Adrenal gland (tissue), 12 donors: ENCODE measurements around the gene ASXL1. TPM values are rescaled to one million over a fixed set of nuclear protein-coding genes. Genes with fewer than 3 reads are reported as not detected.

Experiments used
- DNase-seq, 7 donors: peaks; one replicate each; pipeline ENCODE4 v3.0.0-alpha.2; 2019 to 2020
- H3K27ac ChIP-seq, 5 donors: fragments of 200-600 bp; sonication (generic) in 4 of 5; 1 replicate in 3 of 5; 2 replicates in 2 of 5; pipeline versions ENCODE4 v1.5.1 to v1.8.0; 2016 to 2020; ENCODE audit warnings: mild to moderate bottlenecking in 1 of 5
- H3K27me3 ChIP-seq: fragments of 200-600 bp; 2 replicates; pipeline ENCODE4 v1.8.0; 2021
- H3K36me3 ChIP-seq, 2 donors: fragments of 200-600 bp; replicated peaks in 1 of 2; 1 replicate in 1 of 2; 2 replicates in 1 of 2; pipeline versions ENCODE4 v1.5.1 to v1.8.0; 2018 to 2022
- H3K4me1 ChIP-seq, 2 donors: fragments of 200-600 bp; replicated peaks in 1 of 2; 1 replicate in 1 of 2; 2 replicates in 1 of 2; pipeline versions ENCODE4 v1.5.1 to v1.8.0; 2018 to 2021
- H3K4me3 ChIP-seq, 4 donors: fragments of 200-600 bp; sonication (generic) in 3 of 4; one replicate each; pipeline ENCODE4 v1.5.1; 2016 to 2018
- H3K9me3 ChIP-seq, 3 donors: fragments of 200-600 bp; sonication (generic) in 1 of 3; replicated peaks in 1 of 3; 1 replicate in 2 of 3; 2 replicates in 1 of 3; pipeline versions ENCODE4 v1.5.1 to v1.8.0; 2016 to 2021
- POLR2A ChIP-seq, 2 donors: fragments of 450-650 bp; IDR thresholded peaks; one replicate each; pipeline ENCODE4 v1.6.1; 2017; ENCODE audit warnings: antibody characterized with exemption in 2 of 2, mild to moderate bottlenecking in 2 of 2, moderate library complexity in 1 of 2
- WGBS, 4 donors: extraction: QIAGEN DNeasy Blood & Tissue Kit in 2 of 4; methylation state at CpG; one replicate each; pipeline versions ENCODE4 v1.1.5 to v1.1.7; 2013 to 2017; 5-methylcytosine and 5-hydroxymethylcytosine counted together
- intact Hi-C, 2 donors: fragments of 100-400 bp; cut with DNase I; formaldehyde crosslinking; loops; one replicate each; pipeline versions ENCODE4 v1.14.1 to v1.15.0; 2022 to 2023
- polyA plus RNA-seq, 3 donors: library from polyadenylated mRNA; stranded (reverse); fragments of 200-250 nt in 2 of 3; fragments of 350-450 nt in 1 of 3; fragmentation: Illumina TruSeq in 1 of 3; extraction: RNeasy Lipid Tissue Mini Kit (QIAGEN cat#74804) in 1 of 3; gene quantifications; one replicate each; pipeline ENCODE4 v1.2.3, GENCODE V29; 2013 to 2014
- total RNA-seq, 9 donors: library from RNA; depleted of rRNA in 4 of 9; stranded (reverse); fragments of >200 nt in 4 of 9; fragments of 120-200 nt in 1 of 9; fragmentation: NEBNext Ultra II Directional in 1 of 9; extraction: Animal tissue kit (Norgen Biotek cat#: 25700) in 1 of 9; gene quantifications; one replicate each; pipeline versions ENCODE4 v1.1.0 to v1.2.4, GENCODE V29; 2013 to 2023
- TF ChIP-seq, protein P1 (sequence below), 6 experiments: fragments of 450-650 bp in 4 of 6; fragments of 200-600 bp in 2 of 6; sonication (generic) in 1 of 6; IDR thresholded peaks; 1 replicate in 5 of 6; 2 replicates in 1 of 6; pipeline versions ENCODE4 v1.5.1 to v1.8.0; 2016 to 2021; ENCODE audit warnings: antibody characterized with exemption in 6 of 6, mild to moderate bottlenecking in 2 of 6, moderate library complexity in 1 of 6
- donor health status: healthy with polysubstance abuse.
- donor health status: Bipolar disorder and iron deficiency.
- donor health status: DM: yes; HTN: yes; CAD: no.
- donor health status: DM: no; HTN: no; CAD: no.
- donor health status: DM: no; HTN: no; CAD: no.
- donor health status: DM: yes; HTN: yes; CAD: no.

Gene ASXL1
- total and polyA plus RNA-seq, 12 donors, result 19.9 to 77.7 (median 51.8) TPM

DNA sequence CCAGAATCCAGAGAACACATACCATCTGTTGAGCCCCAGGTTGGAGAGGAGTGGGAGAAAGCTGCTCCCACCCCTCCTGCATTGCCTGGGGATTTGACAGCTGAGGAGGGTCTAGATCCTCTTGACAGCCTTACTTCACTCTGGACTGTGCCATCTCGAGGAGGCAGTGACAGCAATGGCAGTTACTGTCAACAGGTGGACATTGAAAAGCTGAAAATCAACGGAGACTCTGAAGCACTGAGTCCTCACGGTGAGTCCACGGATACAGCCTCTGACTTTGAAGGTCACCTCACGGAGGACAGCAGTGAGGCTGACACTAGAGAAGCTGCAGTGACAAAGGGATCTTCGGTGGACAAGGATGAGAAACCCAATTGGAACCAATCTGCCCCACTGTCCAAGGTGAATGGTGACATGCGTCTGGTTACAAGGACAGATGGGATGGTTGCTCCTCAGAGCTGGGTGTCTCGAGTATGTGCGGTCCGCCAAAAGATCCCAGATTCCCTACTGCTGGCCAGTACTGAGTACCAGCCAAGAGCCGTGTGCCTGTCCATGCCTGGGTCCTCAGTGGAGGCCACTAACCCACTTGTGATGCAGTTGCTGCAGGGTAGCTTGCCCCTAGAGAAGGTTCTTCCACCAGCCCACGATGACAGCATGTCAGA lies 77.4 kb downstream of the ASXL1 start:
- peaks cover 7 to 15% of the 10 kb centered on the region in 2 donors for H3K4me1 ChIP-seq

DNA sequence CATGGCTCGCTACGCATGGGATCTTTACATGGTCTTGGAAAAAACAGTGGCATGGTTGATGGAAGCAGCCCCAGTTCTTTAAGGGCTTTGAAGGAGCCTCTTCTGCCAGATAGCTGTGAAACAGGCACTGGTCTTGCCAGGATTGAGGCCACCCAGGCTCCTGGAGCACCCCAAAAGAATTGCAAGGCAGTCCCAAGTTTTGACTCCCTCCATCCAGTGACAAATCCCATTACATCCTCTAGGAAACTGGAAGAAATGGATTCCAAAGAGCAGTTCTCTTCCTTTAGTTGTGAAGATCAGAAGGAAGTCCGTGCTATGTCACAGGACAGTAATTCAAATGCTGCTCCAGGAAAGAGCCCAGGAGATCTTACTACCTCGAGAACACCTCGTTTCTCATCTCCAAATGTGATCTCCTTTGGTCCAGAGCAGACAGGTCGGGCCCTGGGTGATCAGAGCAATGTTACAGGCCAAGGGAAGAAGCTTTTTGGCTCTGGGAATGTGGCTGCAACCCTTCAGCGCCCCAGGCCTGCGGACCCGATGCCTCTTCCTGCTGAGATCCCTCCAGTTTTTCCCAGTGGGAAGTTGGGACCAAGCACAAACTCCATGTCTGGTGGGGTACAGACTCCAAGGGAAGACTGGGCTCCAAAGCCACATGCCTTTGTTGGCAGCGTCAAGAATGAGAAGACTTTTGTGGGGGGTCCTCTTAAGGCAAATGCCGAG lies 78.2 kb downstream of the ASXL1 start:
- Histone ChIP-seq H3K36me3 (peaks cover 0 to 90% of the 10 kb centered on the region in 2 donors), H3K9me3 (no peaks in the 10 kb centered on the region), H3K27me3 (no peaks in the 10 kb centered on the region), H3K27ac (no peak overlapping the region), H3K4me3 (no peak overlapping the region), H3K4me1 (peaks cover 7 to 15% of the 10 kb centered on the region in 2 donors)
- intact Hi-C loops, result no loop called here
- DNase-seq, result no peak
- WGBS, 4 donors, result 93 to 98% (median 95%) methylated on average over 7 to 11 of the region's 11 CpGs
- no peak for TF ChIP-seq POLR2A (IDR thresholded peaks at IDR 0.05)
- TF ChIP-seq, protein P1, sequence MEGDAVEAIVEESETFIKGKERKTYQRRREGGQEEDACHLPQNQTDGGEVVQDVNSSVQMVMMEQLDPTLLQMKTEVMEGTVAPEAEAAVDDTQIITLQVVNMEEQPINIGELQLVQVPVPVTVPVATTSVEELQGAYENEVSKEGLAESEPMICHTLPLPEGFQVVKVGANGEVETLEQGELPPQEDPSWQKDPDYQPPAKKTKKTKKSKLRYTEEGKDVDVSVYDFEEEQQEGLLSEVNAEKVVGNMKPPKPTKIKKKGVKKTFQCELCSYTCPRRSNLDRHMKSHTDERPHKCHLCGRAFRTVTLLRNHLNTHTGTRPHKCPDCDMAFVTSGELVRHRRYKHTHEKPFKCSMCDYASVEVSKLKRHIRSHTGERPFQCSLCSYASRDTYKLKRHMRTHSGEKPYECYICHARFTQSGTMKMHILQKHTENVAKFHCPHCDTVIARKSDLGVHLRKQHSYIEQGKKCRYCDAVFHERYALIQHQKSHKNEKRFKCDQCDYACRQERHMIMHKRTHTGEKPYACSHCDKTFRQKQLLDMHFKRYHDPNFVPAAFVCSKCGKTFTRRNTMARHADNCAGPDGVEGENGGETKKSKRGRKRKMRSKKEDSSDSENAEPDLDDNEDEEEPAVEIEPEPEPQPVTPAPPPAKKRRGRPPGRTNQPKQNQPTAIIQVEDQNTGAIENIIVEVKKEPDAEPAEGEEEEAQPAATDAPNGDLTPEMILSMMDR (IDR thresholded peaks at IDR 0.05), result no peak

More for the DNA sequence above, 77.4 kb downstream of the ASXL1 start:
- 72 to 89% (median 78%) methylated on average over 11 to 12 of the region's 12 CpGs for WGBS, 4 donors
- Histone ChIP-seq H3K27ac (no peak overlapping the region), H3K4me3 (no peak overlapping the region), H3K36me3 (peaks cover 0 to 92% of the 10 kb centered on the region in 2 donors), H3K27me3 (no peaks in the 10 kb centered on the region), H3K9me3 (no peaks in the 10 kb centered on the region)
- intact Hi-C loops, result no loop called here
- TF ChIP-seq, protein P1 (IDR thresholded peaks at IDR 0.05), result no peak
- TF ChIP-seq POLR2A (IDR thresholded peaks at IDR 0.05), result no peak
- no peak for DNase-seq

DNA sequence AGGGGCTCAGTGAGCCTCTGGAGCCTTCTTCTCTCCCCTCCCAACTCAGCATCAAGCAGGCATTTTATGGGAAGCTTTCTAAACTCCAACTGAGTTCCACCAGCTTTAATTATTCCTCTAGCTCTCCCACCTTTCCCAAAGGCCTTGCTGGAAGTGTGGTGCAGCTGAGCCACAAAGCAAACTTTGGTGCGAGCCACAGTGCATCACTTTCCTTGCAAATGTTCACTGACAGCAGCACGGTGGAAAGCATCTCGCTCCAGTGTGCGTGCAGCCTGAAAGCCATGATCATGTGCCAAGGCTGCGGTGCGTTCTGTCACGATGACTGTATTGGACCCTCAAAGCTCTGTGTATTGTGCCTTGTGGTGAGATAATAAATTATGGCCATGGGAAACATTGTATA lies 78.8 kb downstream of the ASXL1 start:
- Histone ChIP-seq H3K27me3 (no peaks in the 10 kb centered on the region), H3K4me3 (no peak overlapping the region), H3K9me3 (no peaks in the 10 kb centered on the region), H3K27ac (peak overlapping the region in 1 of 5 donors; percentile 15), H3K4me1 (peaks cover 7 to 15% of the 10 kb centered on the region in 2 donors), H3K36me3 (peaks cover 0 to 90% of the 10 kb centered on the region in 2 donors)
- 80 to 95% (median 83%) methylated on average over 7 of the region's 7 CpGs for WGBS, 4 donors
- TF ChIP-seq, protein P1 (IDR thresholded peaks at IDR 0.05), result no peak
- TF ChIP-seq POLR2A (IDR thresholded peaks at IDR 0.05), result no peak
- no peak for DNase-seq
- intact Hi-C loops, result no loop called here

DNA sequence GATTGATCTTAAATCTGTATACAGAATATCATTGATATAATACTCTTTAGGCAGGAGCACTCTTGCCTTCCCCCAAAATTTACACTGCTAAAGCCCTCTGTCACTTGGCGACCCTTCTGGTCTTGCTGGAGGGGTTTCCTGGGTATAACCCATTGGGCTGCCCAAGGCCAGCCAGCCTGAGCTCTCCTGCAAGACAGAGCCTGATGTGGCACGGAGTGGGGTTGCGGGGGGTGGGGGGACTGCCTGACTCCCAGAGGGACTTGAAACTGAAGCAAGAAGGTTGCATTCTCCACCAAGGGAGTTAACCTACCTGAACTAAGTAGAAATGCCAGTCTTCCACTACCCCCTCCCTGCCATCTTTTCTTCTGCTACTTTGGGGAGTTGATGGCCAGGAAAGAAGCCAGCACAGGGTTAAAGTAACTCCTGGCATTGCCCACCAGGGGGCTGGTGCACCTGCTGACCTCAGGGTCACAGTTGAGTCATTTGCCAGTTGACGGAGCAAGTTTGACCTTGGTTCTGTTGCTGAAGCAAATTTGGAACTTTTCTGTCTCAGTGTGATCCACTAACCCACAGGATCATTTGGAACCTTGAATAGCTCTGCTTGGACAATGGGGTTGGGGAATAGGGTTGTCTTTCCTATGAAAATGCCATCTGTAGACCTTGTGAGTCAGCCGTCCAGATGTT lies 79.4 kb downstream of the ASXL1 start:
- TF ChIP-seq, protein P1 (IDR thresholded peaks at IDR 0.05), result peak in 5 of 6 experiments; percentile 30 to 62 (median 48)
- TF ChIP-seq POLR2A (IDR thresholded peaks at IDR 0.05), result no peak
- Histone ChIP-seq H3K4me1 (peaks cover 7 to 15% of the 10 kb centered on the region in 2 donors), H3K4me3 (no peak overlapping the region), H3K9me3 (no peaks in the 10 kb centered on the region), H3K27ac (peak overlapping the region in 2 of 5 donors; percentile 12 to 15), H3K36me3 (peaks cover 0 to 84% of the 10 kb centered on the region in 2 donors), H3K27me3 (no peaks in the 10 kb centered on the region)
- intact Hi-C loops, result no loop called here
- peak in 5 of 7 donors; percentile 49 to 77 (median 62) for DNase-seq
- 57 to 68% (median 61%) methylated on average over 5 of the region's 5 CpGs for WGBS, 4 donors
